Activated CD4-positive, alpha-beta memory T cell treated with anti-CD3 and anti-CD28 coated beads, Interleukin-2, amount 10 ng/mL, durations not matched to agents 7 days and 5 days (primary cell): ENCODE measurements around the gene GSTA2. TPM values are rescaled to one million over a fixed set of nuclear protein-coding genes. Genes with fewer than 3 reads are reported as not detected.
"Not testable (repeated sequence)": the region's sequence is repeated elsewhere in the genome, so short reads cannot be mapped to it uniquely, and the experiment has no call there.

Experiments used
- CTCF ChIA-PET: fragments of 350-600 bp; sonication (Branson Sonifier 250); formaldehyde crosslinking; loops from one replicate; lab custom pipeline; 2021; ENCODE audit warnings: antibody characterized with exemption, inconsistent platforms; lab: Charles Lee
- POLR2A ChIA-PET: fragments of 350-600 bp; sonication (Branson Sonifier 250); formaldehyde crosslinking; loops from one replicate; lab custom pipeline; 2021; ENCODE audit warnings: antibody characterized with exemption; lab: Charles Lee
- DNase-seq: peaks from one replicate; pipeline ENCODE4 v3.0.0-alpha.2; 2020
- H3K27ac Mint-ChIP-seq: one replicate; pipeline ENCODE4 v1.8.0; 2021; ENCODE audit warnings: mild to moderate bottlenecking, mixed read lengths
- H3K27me3 Mint-ChIP-seq: one replicate; pipeline ENCODE4 v1.8.0; 2021; ENCODE audit warnings: mixed read lengths
- H3K36me3 Mint-ChIP-seq: one replicate; pipeline ENCODE4 v1.8.0; 2021; ENCODE audit warnings: low read depth, mixed read lengths
- H3K4me1 Mint-ChIP-seq: one replicate; pipeline ENCODE4 v1.8.0; 2021; ENCODE audit warnings: mixed read lengths
- H3K4me3 Mint-ChIP-seq: one replicate; pipeline ENCODE4 v1.8.0; 2021; ENCODE audit warnings: mild to moderate bottlenecking, mixed read lengths
- H3K9me3 Mint-ChIP-seq: one replicate; pipeline ENCODE4 v1.8.0; 2021; ENCODE audit warnings: mixed read lengths
- total RNA-seq, 2 experiments: library from RNA; stranded (reverse); gene quantifications; one replicate each; pipeline ENCODE4 v1.2.3, GENCODE V29; 2021

The GSTA2 gene
- total RNA-seq, 2 experiments from 2014 or later, result not detected

DNA sequence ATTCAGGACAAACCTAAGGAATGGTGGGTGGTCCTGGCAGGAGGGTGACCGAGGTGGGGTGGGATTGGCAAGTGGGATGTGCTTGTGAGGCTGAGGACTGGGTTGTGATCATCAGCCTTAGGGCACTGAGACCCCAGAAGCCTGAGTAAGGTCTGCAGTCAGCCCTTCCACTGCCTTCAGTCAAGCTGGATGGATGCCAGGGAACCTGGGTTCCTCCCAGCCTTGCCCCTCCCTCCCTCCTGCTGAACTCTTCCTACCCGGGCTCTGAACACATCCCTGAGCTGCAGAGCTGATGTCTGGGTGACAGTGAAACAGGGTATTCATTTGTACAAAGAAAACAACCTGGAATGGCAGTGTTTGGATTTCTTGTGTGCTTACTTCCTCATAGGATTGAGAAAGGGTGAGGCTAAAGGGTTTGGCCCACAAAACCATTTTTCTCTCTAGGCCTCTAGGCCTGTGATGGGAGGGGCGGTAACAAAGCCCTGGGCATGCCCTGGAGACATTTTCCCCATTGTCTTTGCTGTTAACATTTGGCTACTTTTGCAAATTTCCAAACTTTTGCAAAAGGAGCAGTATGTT is 19.5 kb upstream of the GSTA2 start:
- peaks cover 12% of the 10 kb centered on the region for H3K27me3 Mint-ChIP-seq
- H3K4me1 Mint-ChIP-seq, H3K27ac Mint-ChIP-seq, DNase-seq, H3K36me3 Mint-ChIP-seq, CTCF ChIA-PET, H3K9me3 Mint-ChIP-seq, POLR2A ChIA-PET, H3K4me3 Mint-ChIP-seq: not testable (repeated sequence)

DNA sequence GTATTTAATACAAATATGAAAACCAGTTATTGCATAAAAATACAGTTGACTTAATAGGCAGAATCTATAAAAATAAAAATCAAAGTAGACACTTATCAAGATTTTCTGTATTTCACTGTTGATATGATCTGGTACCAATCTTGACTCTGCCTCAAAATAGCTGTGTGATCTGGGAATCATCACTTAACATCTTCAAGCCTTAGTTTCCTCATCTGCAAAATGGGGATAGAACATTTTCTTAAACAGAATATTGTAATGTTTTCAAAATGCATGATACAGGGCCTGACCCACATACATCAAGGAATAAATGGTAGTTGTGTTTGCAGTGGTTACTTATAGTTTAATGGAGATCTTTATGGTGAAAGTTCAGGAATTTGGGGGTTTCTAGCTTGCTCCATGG is 18.9 kb upstream of the GSTA2 start:
- H3K27ac Mint-ChIP-seq, H3K36me3 Mint-ChIP-seq, POLR2A ChIA-PET, H3K9me3 Mint-ChIP-seq, DNase-seq, H3K4me3 Mint-ChIP-seq, H3K4me1 Mint-ChIP-seq, CTCF ChIA-PET: not testable (repeated sequence)
- peaks cover 12% of the 10 kb centered on the region for H3K27me3 Mint-ChIP-seq

DNA sequence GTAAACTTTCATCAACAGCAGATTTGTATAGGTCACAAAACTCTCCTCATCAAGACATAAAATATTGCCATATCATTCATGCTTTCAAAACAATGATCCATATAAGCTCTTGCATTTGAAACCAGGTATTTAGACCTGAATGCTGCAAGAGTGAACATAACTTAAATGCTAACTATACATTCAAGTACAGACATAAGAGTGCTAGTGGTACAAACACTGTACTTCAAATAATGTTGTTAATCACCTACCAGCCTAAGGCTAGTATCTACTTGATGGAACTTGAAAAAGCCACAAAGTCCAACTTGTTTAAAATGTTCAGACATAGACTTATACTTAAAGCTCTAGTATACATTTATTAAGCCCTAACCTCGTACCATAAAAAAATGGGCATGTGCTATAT is 16.0 kb upstream of the GSTA2 start:
- Mint-ChIP-seq H3K4me1 (no peaks in the 10 kb centered on the region), H3K9me3 (no peaks in the 10 kb centered on the region), H3K4me3 (no peak overlapping the region), H3K36me3 (no peaks in the 10 kb centered on the region), H3K27ac (no peak overlapping the region), H3K27me3 (peaks cover 15% of the 10 kb centered on the region)
- ChIA-PET CTCF (no interaction called here), POLR2A (no interaction called here)
- DNase-seq, result no peak

DNA sequence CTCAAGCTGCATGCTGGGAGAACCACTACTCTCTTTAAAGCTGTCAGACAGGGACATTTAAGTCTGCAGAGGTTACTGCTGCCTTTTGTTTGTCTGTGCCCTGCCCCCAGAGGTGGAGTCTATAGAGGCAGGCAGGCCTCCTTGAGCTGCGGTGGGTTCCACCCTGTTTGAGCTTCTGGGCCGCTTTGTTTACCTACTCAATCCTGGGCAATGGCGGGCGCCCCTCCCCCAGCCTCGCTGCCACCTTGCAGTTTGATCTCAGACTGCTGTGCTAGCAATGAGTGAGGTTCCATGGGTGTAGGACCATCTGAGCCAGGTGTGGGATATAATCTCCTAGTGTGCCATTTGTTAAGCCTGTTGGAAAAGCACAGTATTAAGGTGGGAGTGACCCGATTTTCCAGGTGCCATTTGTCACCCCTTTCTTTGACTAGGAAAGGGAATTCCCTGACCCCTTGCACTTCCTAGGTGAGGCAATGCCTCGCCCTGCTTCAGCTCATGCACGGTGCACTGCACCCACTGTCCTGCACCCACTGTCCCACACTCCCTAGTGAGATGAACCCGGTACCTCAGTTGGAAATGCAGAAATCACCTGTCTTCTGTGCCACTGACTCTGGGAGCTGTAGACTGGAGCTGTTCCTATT is 13.6 kb upstream of the GSTA2 start:
- POLR2A ChIA-PET, H3K36me3 Mint-ChIP-seq, H3K4me3 Mint-ChIP-seq, H3K4me1 Mint-ChIP-seq, H3K27ac Mint-ChIP-seq, DNase-seq, H3K9me3 Mint-ChIP-seq, CTCF ChIA-PET: not testable (repeated sequence)
- peaks cover 13% of the 10 kb centered on the region for H3K27me3 Mint-ChIP-seq

DNA sequence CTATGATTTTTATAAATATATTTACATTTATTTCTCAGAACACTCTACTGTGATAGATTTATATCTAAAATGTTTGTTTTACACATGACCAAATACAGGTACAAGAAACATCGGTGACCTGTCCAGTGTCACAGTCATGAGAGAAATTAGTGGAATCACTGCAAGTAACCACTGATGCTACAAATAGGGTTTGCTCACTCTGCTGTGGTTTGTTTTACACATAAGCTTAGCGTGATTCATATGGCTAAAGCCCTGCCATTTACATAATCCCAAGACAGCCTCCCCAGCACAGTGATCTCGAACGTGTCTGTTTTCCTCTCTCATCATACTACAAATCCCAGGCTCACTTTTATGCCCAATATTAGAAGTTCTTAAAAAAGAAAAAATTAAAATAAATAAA is 6.1 kb upstream of the GSTA2 start:
- H3K4me3 Mint-ChIP-seq, POLR2A ChIA-PET, H3K27ac Mint-ChIP-seq, DNase-seq, H3K27me3 Mint-ChIP-seq, H3K4me1 Mint-ChIP-seq, H3K9me3 Mint-ChIP-seq, H3K36me3 Mint-ChIP-seq: not testable (repeated sequence)
- CTCF ChIA-PET, result interaction anchor here (0.9 kb wide), 1 partner anchor 41 kb away, joined by 3 read pairs; no protein-coding TSS in a partner anchor

DNA sequence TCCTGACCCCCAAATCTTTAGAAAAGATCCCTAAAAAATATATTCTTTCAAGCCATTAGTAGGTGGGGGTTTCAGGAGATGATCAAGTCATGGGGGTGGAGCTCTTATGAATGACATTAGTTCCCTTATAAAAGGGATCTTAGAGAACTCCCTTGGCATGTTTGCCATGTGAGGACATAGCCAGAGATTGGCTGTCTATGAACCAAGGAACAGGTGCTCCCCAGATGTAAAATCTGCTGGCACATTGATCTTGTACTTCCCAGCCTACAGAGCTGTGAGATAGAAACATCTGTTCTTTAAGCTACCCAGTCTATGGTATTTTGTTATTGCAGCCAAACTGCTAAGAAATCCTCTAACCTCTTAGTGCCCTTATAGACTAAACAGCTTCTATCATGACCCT is 4.4 kb upstream of the GSTA2 start:
- POLR2A ChIA-PET, result not testable (repeated sequence)

DNA sequence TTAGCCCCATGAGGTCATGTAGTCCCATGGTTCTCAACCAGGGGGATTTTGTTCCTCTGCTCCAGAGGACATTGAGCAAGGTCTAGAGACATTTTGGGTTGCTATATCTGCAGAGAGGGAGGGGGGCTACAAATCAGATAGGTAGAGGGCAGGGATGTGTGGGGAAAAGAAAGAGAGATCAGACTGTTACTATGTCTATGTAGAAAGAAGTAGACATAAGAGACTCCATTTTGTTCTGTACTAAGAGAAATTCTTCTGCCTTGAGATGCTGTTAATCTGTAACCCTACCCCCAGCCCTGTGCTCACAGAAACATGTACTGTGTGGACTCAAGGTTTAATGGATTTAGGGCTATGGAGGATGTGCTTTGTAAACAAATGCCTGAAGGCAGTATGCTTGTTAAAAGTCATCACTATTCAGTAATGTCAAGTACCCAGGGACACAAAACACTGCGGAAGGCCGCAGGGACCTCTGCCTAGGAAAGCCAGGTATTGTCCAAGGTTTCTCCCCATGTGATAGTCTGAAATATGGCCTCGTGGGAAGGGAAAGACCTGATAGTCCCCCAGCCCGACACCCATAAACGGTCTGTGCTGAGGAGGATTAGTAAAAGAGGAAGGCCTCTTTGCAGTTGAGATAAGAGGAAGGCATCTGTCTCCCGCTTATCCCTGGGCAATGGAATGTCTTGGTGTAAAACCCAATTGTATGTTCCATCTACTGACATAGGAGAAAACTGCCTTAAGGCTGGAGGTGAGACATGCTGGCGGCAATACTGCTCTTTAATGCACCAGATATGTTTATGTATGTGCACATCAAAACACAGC is 1.4 kb downstream of the GSTA2 start:
- CTCF ChIA-PET, H3K27ac Mint-ChIP-seq, DNase-seq, H3K4me1 Mint-ChIP-seq, H3K4me3 Mint-ChIP-seq, POLR2A ChIA-PET, H3K9me3 Mint-ChIP-seq, H3K36me3 Mint-ChIP-seq: not testable (repeated sequence)
- H3K27me3 Mint-ChIP-seq, result peaks cover 11% of the 10 kb centered on the region

More for the DNA sequence above, 4.4 kb upstream of the GSTA2 start:
- H3K9me3 Mint-ChIP-seq, H3K4me3 Mint-ChIP-seq, DNase-seq, H3K4me1 Mint-ChIP-seq, CTCF ChIA-PET, H3K36me3 Mint-ChIP-seq, H3K27ac Mint-ChIP-seq, H3K27me3 Mint-ChIP-seq: not testable (repeated sequence)

DNA sequence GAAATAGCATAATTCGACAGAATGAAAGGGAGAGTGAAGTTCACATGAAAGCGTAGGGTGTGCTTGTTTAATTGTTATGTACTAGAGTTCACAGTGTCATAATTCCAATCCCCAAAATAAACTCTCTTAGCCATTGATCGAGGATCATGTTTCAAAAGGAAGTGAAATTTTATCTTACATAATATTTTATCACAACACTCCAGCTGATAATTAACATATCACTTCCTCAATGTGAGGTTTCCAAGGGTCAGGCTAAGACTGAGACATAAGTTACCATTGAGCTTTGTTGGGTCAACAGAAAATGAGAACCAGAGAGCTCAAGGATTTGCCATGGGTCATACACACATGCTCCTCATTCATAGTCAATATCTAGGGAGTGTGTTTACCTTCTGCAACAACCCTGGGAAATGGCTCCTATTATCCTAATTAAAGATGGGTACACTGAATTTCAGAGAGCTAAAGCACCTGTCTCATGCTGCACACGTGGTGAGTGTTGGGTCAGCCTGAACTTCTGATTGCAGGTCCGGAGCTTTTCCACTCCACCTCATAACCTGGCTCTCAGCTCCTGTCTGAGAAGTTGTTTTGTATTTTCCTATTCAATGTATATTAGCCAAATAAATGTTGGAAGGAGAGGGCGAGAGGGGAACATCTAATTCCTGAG is 3.0 kb downstream of the GSTA2 start:
- no peak for DNase-seq
- POLR2A ChIA-PET, result no interaction called here
- no peak overlapping the region for H3K27ac Mint-ChIP-seq
- CTCF ChIA-PET, result no interaction called here
- no peaks in the 10 kb centered on the region for H3K36me3 Mint-ChIP-seq
- no peak overlapping the region for H3K4me3 Mint-ChIP-seq
- peaks cover 13% of the 10 kb centered on the region for H3K27me3 Mint-ChIP-seq
- no peaks in the 10 kb centered on the region for H3K4me1 Mint-ChIP-seq
- H3K9me3 Mint-ChIP-seq, result no peaks in the 10 kb centered on the region

DNA sequence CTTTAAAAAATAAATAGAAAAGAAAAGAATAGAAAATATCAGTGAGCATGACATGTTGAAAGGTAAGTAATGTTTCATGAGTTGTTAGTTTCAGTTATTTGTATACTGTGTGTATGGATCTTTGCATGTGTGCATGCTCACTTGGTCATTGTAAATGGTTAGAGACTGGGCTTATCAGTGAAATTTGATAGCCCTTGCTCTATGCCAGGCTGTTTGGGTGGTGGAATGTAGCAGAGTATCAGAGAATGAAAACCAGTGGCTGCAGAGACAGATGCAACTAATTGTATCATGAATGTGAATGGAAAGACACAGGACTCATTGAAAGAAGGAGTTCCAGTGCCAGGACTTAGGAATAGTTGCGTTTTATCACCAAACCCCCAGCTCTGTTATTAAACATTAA is 4.2 kb downstream of the GSTA2 start:
- H3K36me3 Mint-ChIP-seq, result no peaks in the 10 kb centered on the region
- H3K4me1 Mint-ChIP-seq, result no peaks in the 10 kb centered on the region
- H3K4me3 Mint-ChIP-seq, result no peak overlapping the region
- no peak for DNase-seq
- ChIA-PET POLR2A (no interaction called here), CTCF (interaction anchor here (0.7 kb wide), 1 partner anchor 684 kb away, joined by 3 read pairs; no protein-coding TSS in a partner anchor)
- H3K27ac Mint-ChIP-seq, result no peak overlapping the region
- peaks cover 13% of the 10 kb centered on the region for H3K27me3 Mint-ChIP-seq
- H3K9me3 Mint-ChIP-seq, result no peaks in the 10 kb centered on the region

DNA sequence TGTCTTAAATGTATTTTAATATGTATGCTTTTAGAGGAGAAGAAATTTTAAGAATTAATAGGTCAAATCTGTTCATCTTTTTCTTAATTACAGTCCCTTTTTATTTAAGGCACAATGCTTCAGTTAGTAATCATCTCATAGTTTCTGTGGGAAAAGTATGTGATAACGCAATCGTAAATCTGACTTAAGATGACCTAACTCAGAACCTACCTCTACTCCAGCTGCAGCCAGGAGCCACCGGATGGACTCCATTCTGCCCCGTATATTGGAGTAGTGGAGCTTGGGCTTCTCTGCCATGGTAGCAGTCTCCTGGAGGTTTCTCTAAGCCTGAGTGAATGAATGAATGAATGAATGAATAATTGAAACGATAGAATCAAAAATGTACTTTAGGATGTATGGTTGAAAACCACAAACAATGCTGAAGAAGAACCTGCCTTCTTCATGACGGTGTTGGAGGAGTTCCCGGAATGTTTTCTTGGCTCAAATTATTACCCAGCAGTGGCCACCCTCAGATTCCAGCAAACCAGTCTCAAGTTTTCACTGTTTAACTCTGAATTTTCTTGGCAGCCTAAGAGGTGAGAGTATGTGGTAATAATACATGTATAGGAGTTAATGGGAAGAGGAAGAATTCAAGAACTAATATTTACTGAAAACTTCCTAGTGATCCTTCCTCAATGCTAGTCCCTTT is 5.5 kb downstream of the GSTA2 start:
- DNase-seq, H3K27ac Mint-ChIP-seq, H3K4me3 Mint-ChIP-seq, H3K36me3 Mint-ChIP-seq, H3K4me1 Mint-ChIP-seq, POLR2A ChIA-PET, H3K9me3 Mint-ChIP-seq, CTCF ChIA-PET: not testable (repeated sequence)
- peaks cover 13% of the 10 kb centered on the region for H3K27me3 Mint-ChIP-seq

DNA sequence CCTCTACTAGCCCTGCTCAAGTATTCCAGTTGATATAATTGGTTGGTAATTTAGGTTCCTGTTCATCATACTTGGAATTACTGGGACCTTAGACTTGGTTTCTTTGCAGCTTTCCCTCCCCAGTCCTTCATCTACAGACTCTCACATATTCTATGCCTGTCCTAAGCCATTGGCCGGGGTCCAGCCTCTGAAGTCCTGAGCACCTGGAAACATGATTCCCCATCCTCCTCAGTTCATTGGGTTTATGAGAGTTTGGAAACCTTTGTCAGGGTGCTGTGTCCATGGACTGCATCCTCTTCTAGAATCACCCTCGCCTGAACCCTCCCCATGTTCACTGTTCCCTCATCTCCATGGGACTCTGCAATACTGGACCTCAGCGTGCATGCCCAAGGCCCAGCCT is 8.8 kb downstream of the GSTA2 start:
- CTCF ChIA-PET, result no interaction called here
- no peak for DNase-seq
- POLR2A ChIA-PET, result no interaction called here

DNA sequence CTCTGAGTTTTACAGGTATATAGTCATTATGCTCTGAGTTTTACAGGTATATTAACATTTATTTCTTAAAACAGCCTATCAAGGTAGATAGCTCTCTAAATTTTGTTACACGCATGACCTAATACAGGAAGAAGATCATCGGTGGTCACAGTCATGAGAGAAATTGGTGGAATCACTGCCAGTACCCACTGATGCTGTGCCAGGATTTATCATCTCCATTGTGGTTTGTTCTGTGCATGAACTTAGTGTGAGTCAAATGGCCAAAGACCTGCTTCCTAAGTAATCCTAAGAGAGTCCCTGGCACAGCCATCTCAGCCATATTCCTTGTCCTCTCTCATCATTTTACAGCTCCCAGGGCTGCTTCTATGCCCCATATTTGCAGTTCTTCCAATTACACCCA is 10.1 kb downstream of the GSTA2 start:
- H3K27ac Mint-ChIP-seq, CTCF ChIA-PET, DNase-seq, POLR2A ChIA-PET, H3K9me3 Mint-ChIP-seq, H3K36me3 Mint-ChIP-seq, H3K4me3 Mint-ChIP-seq, H3K27me3 Mint-ChIP-seq, H3K4me1 Mint-ChIP-seq: not testable (repeated sequence)

More for the DNA sequence above, 8.8 kb downstream of the GSTA2 start:
- H3K4me3 Mint-ChIP-seq, result no peak overlapping the region
- H3K9me3 Mint-ChIP-seq, result no peaks in the 10 kb centered on the region
- H3K27ac Mint-ChIP-seq, result no peak overlapping the region
- H3K4me1 Mint-ChIP-seq, result no peaks in the 10 kb centered on the region
- peaks cover 8% of the 10 kb centered on the region for H3K27me3 Mint-ChIP-seq
- H3K36me3 Mint-ChIP-seq, result no peaks in the 10 kb centered on the region

DNA sequence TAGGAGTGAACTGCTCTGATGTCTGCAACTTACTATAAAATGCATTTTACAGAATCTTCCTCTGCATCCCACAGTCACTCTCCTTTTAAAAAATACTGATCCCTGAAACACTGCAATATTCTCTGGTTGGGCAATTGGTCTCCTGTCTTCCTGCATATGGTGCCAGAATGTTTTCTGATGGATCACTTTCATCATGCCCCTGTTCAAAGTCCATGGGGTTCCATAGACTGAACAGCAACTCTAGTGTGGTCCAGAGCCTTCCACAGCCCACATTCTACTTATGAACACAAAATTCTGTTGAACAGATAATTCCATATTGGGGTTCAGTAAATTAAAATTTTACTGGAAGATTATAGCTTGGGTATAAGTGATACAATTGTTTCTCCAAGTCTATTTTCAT is 11.0 kb downstream of the GSTA2 start:
- Mint-ChIP-seq H3K36me3 (no peaks in the 10 kb centered on the region), H3K4me1 (no peaks in the 10 kb centered on the region), H3K9me3 (no peaks in the 10 kb centered on the region), H3K27me3 (peaks cover 8% of the 10 kb centered on the region), H3K27ac (no peak overlapping the region), H3K4me3 (no peak overlapping the region)
- ChIA-PET POLR2A (no interaction called here), CTCF (no interaction called here)
- no peak for DNase-seq
